Thyroid gland (tissue), 4 donors: ENCODE results near the gene PCP2. TPM values are rescaled to one million over a fixed set of nuclear protein-coding genes. Genes with fewer than 3 reads are reported as not detected.

Source experiments
- DNase-seq, 2 donors: peaks; one replicate each; pipeline ENCODE4 v3.0.0-alpha.2; 2019
- H3K27ac ChIP-seq, 3 donors: fragments of 200-600 bp; sonication (generic); 1 replicate in 2 of 3; 2 replicates in 1 of 3; pipeline ENCODE4 v1.5.1; 2016 to 2019; ENCODE audit warnings: mild to moderate bottlenecking in 1 of 3, moderate library complexity in 1 of 3
- H3K27me3 ChIP-seq: fragments of 200-600 bp; sonication (generic); one replicate; pipeline ENCODE4 v1.5.1; 2019
- H3K36me3 ChIP-seq, 2 donors: fragments of 200-600 bp; sonication (generic); one replicate each; pipeline ENCODE4 v1.5.1; 2016 to 2019
- H3K4me1 ChIP-seq, 2 donors: fragments of 200-600 bp; sonication (generic); one replicate each; pipeline ENCODE4 v1.5.1; 2017 to 2019
- H3K4me3 ChIP-seq, 3 donors: fragments of 200-600 bp; sonication (generic); replicated peaks in 1 of 3; 1 replicate in 2 of 3; 2 replicates in 1 of 3; pipeline ENCODE4 v1.5.1; 2016; ENCODE audit warnings: mild to moderate bottlenecking in 1 of 3
- H3K9me3 ChIP-seq: fragments of 200-600 bp; sonication (generic); one replicate; pipeline ENCODE4 v1.5.1; 2017
- POLR2A ChIP-seq, 2 donors: fragments of 450-650 bp; IDR thresholded peaks; one replicate each; pipeline ENCODE4 v1.6.1; 2017; ENCODE audit warnings: antibody characterized with exemption in 2 of 2, mild to moderate bottlenecking in 2 of 2, moderate library complexity in 1 of 2
- WGBS, 2 donors: methylation state at CpG; one replicate each; pipeline ENCODE4 v1.1.5; 2017; 5-methylcytosine and 5-hydroxymethylcytosine counted together
- intact Hi-C: fragments of 100-400 bp; cut with DNase I; formaldehyde crosslinking; loops from one replicate; pipeline ENCODE4 v1.15.1; 2023
- total RNA-seq, 4 donors: library from RNA; depleted of rRNA; stranded (reverse); fragments of >200 nt; gene quantifications; one replicate each; pipeline ENCODE4 v1.2.3, GENCODE V29; 2016
- TF ChIP-seq, protein P1 (sequence below), 6 experiments: fragments of 200-600 bp in 3 of 6; fragments of 450-650 bp in 3 of 6; sonication (generic) in 3 of 6; IDR thresholded peaks; one replicate each; pipeline ENCODE4 v1.5.1; 2016 to 2019; ENCODE audit warnings: antibody characterized with exemption in 6 of 6, mild to moderate bottlenecking in 2 of 6, inconsistent platforms in 1 of 6, moderate library complexity in 1 of 6

Gene PCP2
- total RNA-seq, 4 donors from 2014 or later, result 1.1 to 1.3 TPM; not detected in 2

DNA sequence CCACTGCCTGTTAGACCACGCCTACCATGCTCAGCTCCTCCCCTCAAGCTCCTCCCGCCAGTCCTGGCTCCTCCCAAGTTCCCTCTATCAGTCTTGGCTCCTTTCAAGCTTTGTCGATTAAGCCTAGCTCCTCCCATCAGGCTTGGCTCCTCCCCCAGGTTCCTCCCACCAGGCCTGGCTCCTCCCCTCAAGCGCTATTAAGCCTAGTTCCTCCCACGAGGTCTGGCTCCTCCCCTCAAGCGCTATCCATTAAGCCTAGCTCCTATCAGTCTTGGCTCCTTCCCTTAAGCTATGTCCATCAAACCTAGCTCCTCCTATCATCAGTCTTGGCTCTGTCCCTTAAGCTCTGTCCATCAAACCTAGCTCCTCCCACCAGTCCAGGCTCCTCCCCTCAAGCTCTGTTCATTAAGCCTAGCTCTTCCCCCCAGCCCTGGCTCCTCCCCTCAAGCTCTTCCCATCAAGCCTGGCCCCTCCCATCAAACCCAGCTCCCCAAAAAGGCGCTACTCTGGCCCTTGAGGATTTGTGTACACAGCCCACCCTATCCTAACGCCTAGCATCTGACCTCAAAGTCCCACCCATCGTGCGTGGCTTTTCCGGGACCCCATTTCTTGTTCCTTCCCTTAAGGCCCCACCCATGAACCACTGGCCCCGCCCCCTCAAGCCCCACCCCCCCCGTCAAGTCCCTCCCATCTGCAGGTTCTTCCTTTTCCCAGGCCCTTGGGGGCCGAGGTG, 27.9 kb downstream of the PCP2 start:
- WGBS, 2 donors, result 79 to 84% methylated on average over 14 of the region's 14 CpGs
- no peak for TF ChIP-seq POLR2A (IDR thresholded peaks at IDR 0.05)
- TF ChIP-seq, protein P1, sequence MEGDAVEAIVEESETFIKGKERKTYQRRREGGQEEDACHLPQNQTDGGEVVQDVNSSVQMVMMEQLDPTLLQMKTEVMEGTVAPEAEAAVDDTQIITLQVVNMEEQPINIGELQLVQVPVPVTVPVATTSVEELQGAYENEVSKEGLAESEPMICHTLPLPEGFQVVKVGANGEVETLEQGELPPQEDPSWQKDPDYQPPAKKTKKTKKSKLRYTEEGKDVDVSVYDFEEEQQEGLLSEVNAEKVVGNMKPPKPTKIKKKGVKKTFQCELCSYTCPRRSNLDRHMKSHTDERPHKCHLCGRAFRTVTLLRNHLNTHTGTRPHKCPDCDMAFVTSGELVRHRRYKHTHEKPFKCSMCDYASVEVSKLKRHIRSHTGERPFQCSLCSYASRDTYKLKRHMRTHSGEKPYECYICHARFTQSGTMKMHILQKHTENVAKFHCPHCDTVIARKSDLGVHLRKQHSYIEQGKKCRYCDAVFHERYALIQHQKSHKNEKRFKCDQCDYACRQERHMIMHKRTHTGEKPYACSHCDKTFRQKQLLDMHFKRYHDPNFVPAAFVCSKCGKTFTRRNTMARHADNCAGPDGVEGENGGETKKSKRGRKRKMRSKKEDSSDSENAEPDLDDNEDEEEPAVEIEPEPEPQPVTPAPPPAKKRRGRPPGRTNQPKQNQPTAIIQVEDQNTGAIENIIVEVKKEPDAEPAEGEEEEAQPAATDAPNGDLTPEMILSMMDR (IDR thresholded peaks at IDR 0.05), result no peak
- Histone ChIP-seq H3K9me3 (no peaks in the 10 kb centered on the region), H3K36me3 (no peaks in the 10 kb centered on the region), H3K27me3 (no peaks in the 10 kb centered on the region), H3K4me1 (peaks cover 16 to 19% of the 10 kb centered on the region in 2 donors), H3K27ac (no peak overlapping the region), H3K4me3 (no peak overlapping the region)
- intact Hi-C loops, result no loop called here
- DNase-seq, result no peak

DNA sequence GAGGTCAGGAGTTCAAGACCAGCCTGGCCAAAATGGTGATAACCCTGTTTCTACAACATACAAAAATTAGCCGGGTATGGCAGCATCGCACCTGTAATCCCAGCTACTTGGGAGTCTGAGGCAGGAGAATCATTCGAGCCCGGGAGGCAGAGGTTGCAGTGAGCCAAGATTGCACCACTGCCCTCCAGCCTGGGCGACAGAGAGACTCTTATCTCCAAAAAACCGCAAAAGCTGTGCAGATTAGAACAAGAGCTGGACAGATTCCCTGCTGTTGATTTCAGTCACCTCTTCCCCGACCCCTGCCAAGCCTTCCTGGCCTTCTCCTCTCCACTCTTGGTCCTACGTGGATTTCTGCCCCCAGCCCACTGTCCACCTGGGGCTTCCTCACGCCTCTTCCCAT, 29.6 kb downstream of the PCP2 start:
- H3K27me3 ChIP-seq, result no peaks in the 10 kb centered on the region
- no peak overlapping the region for H3K27ac ChIP-seq
- TF ChIP-seq, protein P1 (IDR thresholded peaks at IDR 0.05), result no peak
- no peak for TF ChIP-seq POLR2A (IDR thresholded peaks at IDR 0.05)
- 81 to 93% methylated on average over 9 of the region's 9 CpGs for WGBS, 2 donors
- no peaks in the 10 kb centered on the region for H3K36me3 ChIP-seq
- no peaks in the 10 kb centered on the region for H3K9me3 ChIP-seq
- intact Hi-C loops, result no loop called here
- peaks cover 14 to 15% of the 10 kb centered on the region in 2 donors for H3K4me1 ChIP-seq
- no peak for DNase-seq
- no peak overlapping the region for H3K4me3 ChIP-seq

DNA sequence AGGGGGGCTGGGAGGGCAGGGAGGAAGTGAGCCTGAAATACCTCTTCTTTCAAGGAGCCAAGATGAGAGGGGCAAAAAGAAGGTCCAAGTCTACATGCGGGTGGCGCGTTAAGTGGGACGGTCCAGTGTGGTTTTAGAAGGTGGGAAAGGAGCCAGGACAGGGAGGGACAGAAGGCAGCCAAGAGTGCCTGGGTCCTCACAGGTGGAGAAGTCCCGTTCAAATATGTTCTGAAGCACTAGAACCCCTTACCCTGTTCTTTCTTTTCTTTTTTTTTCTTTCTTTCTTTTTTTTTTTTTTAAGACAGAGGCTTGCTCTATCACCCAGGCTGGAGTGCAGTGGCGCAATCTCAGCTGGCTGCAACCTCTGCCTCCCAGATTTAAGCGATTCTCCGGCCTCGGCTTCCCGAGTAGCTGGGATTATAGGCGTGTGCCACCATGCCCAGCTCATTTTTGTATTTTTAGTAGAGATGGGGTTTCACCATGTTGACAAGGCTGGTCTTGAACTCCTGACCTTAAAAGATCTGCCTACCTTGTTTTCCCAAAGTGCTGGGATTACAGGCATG, 30.5 kb downstream of the PCP2 start:
- TF ChIP-seq POLR2A (IDR thresholded peaks at IDR 0.05), result no peak
- TF ChIP-seq, protein P1 (IDR thresholded peaks at IDR 0.05), result no peak
- Histone ChIP-seq H3K36me3 (no peaks in the 10 kb centered on the region), H3K27ac (peak overlapping the region; percentile 19 to 73 (median 56)), H3K4me1 (peaks cover 12 to 13% of the 10 kb centered on the region in 2 donors), H3K4me3 (no peak overlapping the region), H3K27me3 (no peaks in the 10 kb centered on the region), H3K9me3 (no peaks in the 10 kb centered on the region)
- WGBS, 2 donors, result 39 to 41% methylated on average over 11 of the region's 11 CpGs
- DNase-seq, result peak in 1 of 2 donors; percentile 54
- intact Hi-C loops, result no loop called here

DNA sequence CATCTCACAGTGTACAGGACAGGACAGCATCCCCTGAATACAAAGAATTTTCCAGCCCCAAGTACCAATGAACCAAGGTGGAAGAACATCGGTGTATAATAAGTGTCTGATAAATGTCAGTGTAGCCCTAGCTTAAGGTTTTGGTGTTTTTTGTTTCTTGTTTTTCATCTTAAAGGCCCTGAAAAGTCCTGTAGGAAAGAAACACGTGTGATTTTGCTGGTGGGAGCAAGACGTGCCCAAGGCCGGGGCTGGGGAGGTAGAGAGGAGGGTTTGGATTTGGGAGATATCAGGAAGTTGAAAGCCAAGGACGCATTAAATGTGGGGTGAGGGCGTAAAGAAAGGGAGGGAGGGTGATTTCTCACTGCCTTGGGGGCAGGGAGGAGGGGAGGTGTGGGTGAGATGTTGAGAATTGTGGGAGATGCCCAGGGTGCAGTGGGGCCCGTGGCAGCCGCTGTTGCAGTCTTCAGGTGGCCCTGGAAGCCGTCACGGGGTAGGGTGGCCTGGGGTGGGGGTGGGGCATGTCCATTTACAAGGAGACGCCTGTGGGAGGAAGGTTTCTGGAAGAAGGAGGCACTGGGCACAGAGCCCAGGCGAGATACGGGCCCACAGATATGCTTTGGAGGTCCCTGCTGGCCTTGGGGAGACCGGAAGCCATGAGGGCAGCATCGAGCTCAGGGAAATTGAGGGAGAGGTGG, 31.1 kb downstream of the PCP2 start:
- Histone ChIP-seq H3K4me1 (peaks cover 12 to 13% of the 10 kb centered on the region in 2 donors), H3K36me3 (no peaks in the 10 kb centered on the region), H3K4me3 (no peak overlapping the region), H3K27me3 (no peaks in the 10 kb centered on the region), H3K9me3 (no peaks in the 10 kb centered on the region), H3K27ac (peak overlapping the region; percentile 19 to 73 (median 56))
- WGBS, 2 donors, result 33 to 39% methylated on average over 15 of the region's 15 CpGs
- intact Hi-C loops, result no loop called here
- TF ChIP-seq POLR2A (IDR thresholded peaks at IDR 0.05), result no peak
- TF ChIP-seq, protein P1 (IDR thresholded peaks at IDR 0.05), result no peak
- peak; percentile 75 to 90 for DNase-seq

DNA sequence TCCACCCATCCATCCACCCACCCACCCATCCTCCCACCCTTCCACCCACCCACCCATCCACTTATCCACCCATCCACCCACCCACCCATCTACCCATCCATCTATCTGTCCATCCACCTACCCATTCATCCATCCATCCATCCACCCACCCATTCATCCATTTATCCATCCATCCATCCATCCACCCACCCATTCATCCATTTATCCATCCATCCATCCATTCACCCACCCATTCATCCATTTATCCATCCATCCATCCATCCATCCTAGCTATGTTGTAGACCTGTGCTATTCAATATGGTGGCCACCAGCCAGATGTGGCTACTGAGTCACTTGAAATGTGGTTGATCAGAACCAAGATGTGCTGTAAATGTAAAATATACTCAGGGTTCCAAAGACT, 32.8 kb downstream of the PCP2 start:
- Histone ChIP-seq H3K27ac (no peak overlapping the region), H3K4me1 (peaks cover 12 to 21% of the 10 kb centered on the region in 2 donors), H3K9me3 (no peaks in the 10 kb centered on the region), H3K4me3 (no peak overlapping the region), H3K27me3 (no peaks in the 10 kb centered on the region), H3K36me3 (no peaks in the 10 kb centered on the region)
- intact Hi-C loops, result no loop called here
- no peak for DNase-seq
- TF ChIP-seq POLR2A (IDR thresholded peaks at IDR 0.05), result no peak
- TF ChIP-seq, protein P1 (IDR thresholded peaks at IDR 0.05), result no peak
